HG02678 (cell line): ENCODE data around the gene TBC1D26.
"Not testable (repeated sequence)": the region's sequence is repeated elsewhere in the genome, so short reads cannot be mapped to it uniquely, and the experiment has no call there.

Experiments used
- ATAC-seq: cut with Tn5 transposase; IDR thresholded peaks from one replicate; pipeline ENCODE4 v1.9.1; 2021; ENCODE audit warnings: mild to moderate bottlenecking, moderate library complexity; ENCODE audit not compliant: unreplicated experiment

TBC1D26 gene

GRCh38 chr17:15731900-15732299 lies at the start of gene TBC1D26:
TBC1D26 (plus strand) TSS chr17:15732283; CDS start chr17:15735349, 3,066 bp downstream.
- ATAC-seq, result not testable (repeated sequence)

DNA sequence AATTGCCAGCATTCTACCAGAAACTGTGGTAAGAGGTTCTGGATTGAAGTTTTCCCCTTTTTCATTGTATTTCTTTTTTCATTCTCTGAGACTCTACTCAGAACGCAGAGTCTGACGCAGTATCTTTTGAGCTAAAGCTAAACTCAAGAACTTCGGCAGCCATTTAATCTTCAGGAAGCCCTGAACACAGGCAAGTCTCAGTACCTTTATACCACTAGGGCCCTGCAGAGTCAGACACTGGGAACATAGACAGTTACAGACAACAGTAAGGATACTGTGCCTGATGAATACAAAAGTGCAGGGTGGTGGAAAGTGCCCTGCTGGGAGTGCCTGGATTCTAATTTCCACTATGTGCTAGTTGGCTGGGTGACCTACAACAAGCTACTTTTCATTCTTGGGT lies 48.9 kb upstream of the TBC1D26 start:
- ATAC-seq, result not testable (repeated sequence)

DNA sequence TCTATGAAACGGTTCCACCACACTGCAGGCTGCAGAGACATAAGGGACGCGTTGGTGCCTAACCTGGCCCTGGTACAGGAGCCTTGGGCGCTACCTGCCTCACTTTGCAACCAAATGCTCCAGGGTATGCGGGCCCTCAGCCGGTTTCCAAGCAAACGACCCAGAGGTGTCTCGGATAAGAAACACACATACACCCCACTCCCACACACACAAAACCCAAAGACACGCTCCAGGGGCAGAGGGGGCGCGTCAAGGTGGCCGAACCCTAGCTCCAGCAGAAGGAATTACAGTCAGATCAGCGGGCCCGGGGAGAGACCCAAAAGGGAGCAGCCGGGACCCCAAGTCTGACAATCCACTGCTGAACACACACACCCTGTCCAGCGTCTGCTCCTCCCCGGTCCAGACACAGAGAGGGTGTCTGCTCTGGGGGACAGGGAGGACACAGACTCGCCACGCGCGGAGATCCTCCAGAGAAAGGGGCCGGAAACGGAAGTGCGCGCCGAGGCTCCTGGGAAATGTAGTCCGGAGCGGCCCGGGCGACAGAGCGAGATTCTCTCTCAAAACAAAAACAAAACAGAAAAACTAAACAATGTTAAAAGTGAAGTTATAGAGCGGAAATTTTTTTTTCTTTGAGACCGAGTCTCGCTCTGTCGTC lies 48.1 kb upstream of the TBC1D26 start, which contains the start of gene TRIM16:
TSS of gene TRIM16 (minus strand) at position 488 of the 655 bp plus-strand sequence. CDS start 32,702 bp downstream, outside the sequence.
- peak; percentile 98 for ATAC-seq

- not testable (repeated sequence) for ATAC-seq
Measured at GRCh38 chr17:15687494-15687893, 44.6 kb upstream of the TBC1D26 start.

DNA sequence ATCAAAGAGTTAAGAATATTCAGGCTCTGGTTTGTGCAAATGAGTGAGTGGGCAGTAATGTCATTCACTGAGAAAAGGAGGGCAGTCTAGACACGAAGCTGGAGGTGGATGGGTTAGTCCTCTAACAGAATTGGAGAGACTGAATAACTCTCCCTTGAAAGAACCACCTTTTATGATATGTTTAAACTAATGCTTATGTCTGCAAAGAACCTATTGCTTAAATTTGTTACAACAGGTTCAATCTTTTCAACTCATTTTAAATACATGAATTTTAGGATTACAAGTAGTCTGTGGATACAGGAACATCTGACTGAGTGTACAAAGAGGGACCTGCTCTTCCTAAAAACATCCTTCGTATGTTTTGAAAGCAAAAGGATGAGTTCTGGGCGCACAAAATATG lies 33.1 kb upstream of the TBC1D26 start:
- peak; percentile 5 for ATAC-seq

- peak; percentile 98 for ATAC-seq
Measured at GRCh38 chr17:15699413-15699924, 32.6 kb upstream of the TBC1D26 start, which contains the start of gene ZNF286A. ZNF286A (plus strand) TSS chr17:15699752; CDS start chr17:15700330, 578 bp downstream.

DNA sequence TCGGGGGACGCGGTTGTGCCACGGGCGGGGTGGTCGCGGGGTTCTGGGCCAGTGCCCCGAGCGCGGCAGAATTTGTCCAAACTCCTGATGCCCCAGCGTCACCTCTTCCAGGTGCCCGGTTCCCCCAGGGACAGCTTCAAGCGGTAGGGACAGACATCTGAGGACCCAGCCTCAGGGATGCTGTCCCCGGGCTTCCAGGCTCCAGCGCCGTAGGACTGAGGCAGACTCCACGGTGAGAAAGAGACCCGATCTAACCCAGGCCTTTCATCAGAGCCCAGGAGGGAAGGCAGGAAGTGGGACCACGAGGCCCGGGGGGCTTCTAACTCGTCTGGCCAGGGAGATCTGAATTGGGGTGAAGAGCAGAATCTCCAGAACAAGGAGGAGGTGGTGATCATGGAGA lies 32.1 kb upstream of the TBC1D26 start:
- not testable (repeated sequence) for ATAC-seq

DNA sequence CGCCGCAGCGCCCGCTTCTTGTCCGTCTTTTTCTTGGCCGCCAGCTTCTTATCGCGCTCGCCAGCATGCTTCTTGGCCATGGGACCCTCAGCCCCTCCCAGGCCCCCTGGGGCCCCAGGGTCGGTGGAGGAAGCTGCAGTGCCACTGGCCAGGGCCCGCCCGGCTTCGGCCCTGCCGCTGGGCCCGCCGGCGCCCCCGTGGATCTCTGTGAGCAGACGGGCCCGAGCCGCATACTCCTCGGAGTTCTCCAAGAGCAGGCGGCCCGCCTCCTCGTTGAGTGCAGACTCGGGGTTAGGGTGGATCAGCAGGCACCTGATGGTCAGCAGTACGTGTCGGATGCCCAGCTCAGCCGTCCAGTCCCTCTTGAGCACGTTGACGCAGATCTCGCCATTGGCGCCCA lies 27.8 kb upstream of the TBC1D26 start:
- not testable (repeated sequence) for ATAC-seq

DNA sequence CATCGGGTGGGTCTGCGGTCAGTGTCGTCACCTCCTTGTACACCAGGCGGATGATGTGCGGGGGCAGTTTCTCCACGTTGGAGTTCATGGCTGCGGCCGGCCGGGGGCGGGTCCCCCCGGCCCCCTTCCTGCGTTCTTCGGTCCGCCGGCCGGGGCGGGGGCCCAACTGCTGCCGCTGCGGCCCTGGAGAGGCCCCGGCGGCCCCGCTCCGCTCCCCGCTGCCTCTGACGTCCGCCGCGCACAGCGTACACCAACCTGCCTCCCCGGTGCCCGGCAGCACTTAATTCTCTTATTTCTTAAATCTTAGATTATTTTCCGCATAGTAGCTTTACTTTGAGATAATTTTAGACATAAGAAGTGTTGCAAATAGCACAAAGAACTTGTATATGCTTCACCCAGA lies 27.3 kb upstream of the TBC1D26 start:
- not testable (repeated sequence) for ATAC-seq

GRCh38 chr17:15708879-15709278 lies 23.2 kb upstream of the TBC1D26 start:
- ATAC-seq, result not testable (repeated sequence)

- ATAC-seq, result not testable (repeated sequence)
Measured at GRCh38 chr17:15716601-15717563, 15.2 kb upstream of the TBC1D26 start.

DNA sequence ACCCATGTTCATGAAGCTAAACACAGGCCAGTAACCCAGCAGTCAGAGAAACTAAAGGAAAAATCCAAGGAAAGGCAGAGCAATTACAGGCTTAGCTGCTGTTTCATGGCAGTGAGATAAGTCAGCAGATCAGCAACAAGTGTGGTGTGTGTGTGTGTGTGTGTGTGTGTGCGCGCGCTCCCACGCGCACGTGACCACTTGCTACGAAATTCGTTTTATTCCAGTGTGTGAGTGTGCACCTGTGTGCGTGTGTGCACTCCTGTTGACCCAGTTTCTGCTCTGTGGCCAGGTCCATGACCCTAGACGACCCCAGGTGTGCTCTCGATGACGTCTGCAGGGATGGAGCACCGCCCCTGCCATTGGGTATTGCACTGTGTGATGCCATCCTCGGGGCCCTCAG lies 1.5 kb upstream of the TBC1D26 start:
- ATAC-seq, result not testable (repeated sequence)

GRCh38 chr17:15733174-15733789 lies 1.2 kb downstream of the TBC1D26 start:
- ATAC-seq, result not testable (repeated sequence)

- not testable (repeated sequence) for ATAC-seq
Measured at GRCh38 chr17:15736578-15736977, 4.5 kb downstream of the TBC1D26 start.

- no peak for ATAC-seq
Measured at GRCh38 chr17:15738066-15738465, 6.0 kb downstream of the TBC1D26 start.

- not testable (repeated sequence) for ATAC-seq
Measured at GRCh38 chr17:15739259-15739658, 7.2 kb downstream of the TBC1D26 start.

DNA sequence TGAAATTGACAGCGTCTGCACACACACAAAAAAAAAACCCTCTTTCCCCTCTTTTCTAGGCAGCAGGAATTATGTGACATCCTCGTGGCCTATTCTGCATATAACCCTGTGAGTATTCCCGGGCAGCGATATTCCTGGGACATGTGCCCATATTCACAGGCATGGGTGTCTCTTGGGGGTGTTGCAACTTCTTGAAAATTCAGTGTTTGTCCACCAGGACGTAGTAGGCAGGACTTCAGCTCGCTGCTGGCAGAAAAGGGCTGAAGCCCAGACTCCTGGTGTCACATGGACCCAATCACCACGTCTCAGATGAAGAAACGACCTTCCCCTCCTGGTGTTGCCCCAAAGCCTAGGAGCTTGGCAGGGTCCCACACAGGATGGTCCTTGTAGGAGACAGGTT lies 8.0 kb downstream of the TBC1D26 start:
- not testable (repeated sequence) for ATAC-seq

- ATAC-seq, result no peak
Measured at GRCh38 chr17:15740570-15741120, 8.6 kb downstream of the TBC1D26 start.

DNA sequence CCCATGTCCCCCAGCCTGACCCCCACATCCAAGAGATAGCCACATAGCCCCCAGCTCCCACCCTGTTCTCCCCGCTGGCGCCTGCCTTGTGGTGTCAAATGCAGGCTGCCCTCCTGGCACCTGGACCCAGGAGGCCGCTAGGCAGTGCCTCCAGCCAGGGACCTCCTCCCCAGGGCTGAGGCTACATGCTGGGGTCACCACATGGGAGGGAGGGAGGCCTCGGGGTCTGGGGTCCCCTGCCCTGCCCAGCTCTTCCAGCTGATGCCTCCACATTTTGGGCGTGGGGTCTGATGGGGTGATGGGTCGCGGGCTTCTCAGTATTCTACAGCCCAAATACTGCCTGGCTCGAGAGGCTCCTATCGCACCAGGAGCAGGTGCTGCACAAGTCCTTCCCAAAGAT lies 9.5 kb downstream of the TBC1D26 start:
- ATAC-seq, result no peak

GRCh38 chr17:15742051-15742795 lies 10.1 kb downstream of the TBC1D26 start:
- ATAC-seq, result no peak
